Stimulated activated memory B cell treated with anti-CD40 and anti-IgM and Interleukin-4, amounts not matched to agents 10 μg/mL and 1 μg/mL and 100 μg/mL, for 72 hours (primary cell): ENCODE results near the gene NUCB1.

Experiments
- ATAC-seq: fragments of 150-1000 bp; cut with Tn5 transposase; 2 replicates; pipeline ENCODE4 v1.10.0; 2021
- H3K27ac Mint-ChIP-seq: one replicate; pipeline ENCODE4 v1.8.0; 2022; ENCODE audit warnings: mild to moderate bottlenecking, mixed read lengths
- H3K27me3 Mint-ChIP-seq: one replicate; pipeline ENCODE4 v1.8.0; 2022; ENCODE audit warnings: mixed read lengths
- H3K36me3 Mint-ChIP-seq: one replicate; pipeline ENCODE4 v1.8.0; 2022; ENCODE audit warnings: mixed read lengths
- H3K4me1 Mint-ChIP-seq: one replicate; pipeline ENCODE4 v1.8.0; 2022; ENCODE audit warnings: mixed read lengths
- H3K4me3 Mint-ChIP-seq: one replicate; pipeline ENCODE4 v1.8.0; 2022; ENCODE audit warnings: mild to moderate bottlenecking, moderate library complexity, mixed read lengths
- H3K9me3 Mint-ChIP-seq: one replicate; pipeline ENCODE4 v1.8.0; 2022; ENCODE audit warnings: mixed read lengths

Gene NUCB1

DNA sequence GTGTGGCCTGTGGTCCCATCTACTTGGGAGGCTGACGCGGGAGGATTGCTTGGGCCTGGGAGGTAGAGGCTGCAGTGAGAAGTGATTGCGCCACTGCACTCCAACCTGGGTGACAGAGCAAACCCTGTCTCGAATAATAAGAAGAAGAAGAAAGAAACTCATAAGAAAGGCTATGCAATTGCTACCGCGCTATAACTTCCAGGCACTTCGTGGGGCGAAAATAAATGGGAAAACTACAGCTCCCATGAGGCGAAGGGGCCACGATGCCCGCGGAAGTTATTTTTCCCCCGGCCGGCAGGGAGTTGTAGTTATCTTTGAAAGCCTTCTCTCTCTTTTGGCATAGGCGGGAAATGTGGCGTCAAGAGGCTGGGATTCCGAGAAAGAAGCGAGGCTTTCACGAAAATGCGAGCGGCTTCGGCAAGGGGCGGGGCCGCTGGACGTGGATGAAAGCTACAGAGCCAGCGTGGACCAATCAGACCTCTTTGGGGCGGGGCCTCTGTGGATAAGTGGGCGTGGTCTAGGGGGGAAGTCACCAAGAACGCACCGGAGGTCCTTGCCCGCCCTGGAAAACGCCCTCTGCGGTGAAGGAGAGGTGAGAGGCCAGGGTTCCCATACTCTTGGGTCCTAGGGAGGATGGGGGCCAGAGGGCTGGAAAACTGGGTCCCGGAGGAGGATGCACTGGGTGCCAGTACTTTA is at the start of gene NUCB1:
Gene NUCB1 (plus strand): TSS at position 532 of the 696 bp plus-strand sequence. CDS start 485 bp downstream, outside the sequence.
- Mint-ChIP-seq H3K27me3 (peaks cover 28% of the 10 kb centered on the region), H3K9me3 (no peaks in the 10 kb centered on the region), H3K36me3 (peaks cover 21% of the 10 kb centered on the region), H3K27ac (peak within 1 kb of the TSS; percentile 92), H3K4me3 (peak within 1 kb of the TSS; percentile 97), H3K4me1 (peaks cover 47% of the 10 kb centered on the region)
- peak; percentile 99 for ATAC-seq

- Mint-ChIP-seq H3K27me3 (no peaks in the 10 kb centered on the region), H3K4me3 (no peak overlapping the region), H3K4me1 (no peaks in the 10 kb centered on the region), H3K27ac (no peak overlapping the region), H3K36me3 (no peaks in the 10 kb centered on the region), H3K9me3 (no peaks in the 10 kb centered on the region)
- no peak for ATAC-seq
Observed at GRCh38 chr19:48852292-48852691, 47.8 kb upstream of the NUCB1 start.

GRCh38 chr19:48853483-48853882 is 46.6 kb upstream of the NUCB1 start:
- H3K27ac Mint-ChIP-seq: no peak overlapping the region
- H3K27me3 Mint-ChIP-seq: no peaks in the 10 kb centered on the region
- no peaks in the 10 kb centered on the region for H3K9me3 Mint-ChIP-seq
- no peaks in the 10 kb centered on the region for H3K36me3 Mint-ChIP-seq
- no peak for ATAC-seq
- H3K4me1 Mint-ChIP-seq: peaks cover 1% of the 10 kb centered on the region
- no peak overlapping the region for H3K4me3 Mint-ChIP-seq

DNA sequence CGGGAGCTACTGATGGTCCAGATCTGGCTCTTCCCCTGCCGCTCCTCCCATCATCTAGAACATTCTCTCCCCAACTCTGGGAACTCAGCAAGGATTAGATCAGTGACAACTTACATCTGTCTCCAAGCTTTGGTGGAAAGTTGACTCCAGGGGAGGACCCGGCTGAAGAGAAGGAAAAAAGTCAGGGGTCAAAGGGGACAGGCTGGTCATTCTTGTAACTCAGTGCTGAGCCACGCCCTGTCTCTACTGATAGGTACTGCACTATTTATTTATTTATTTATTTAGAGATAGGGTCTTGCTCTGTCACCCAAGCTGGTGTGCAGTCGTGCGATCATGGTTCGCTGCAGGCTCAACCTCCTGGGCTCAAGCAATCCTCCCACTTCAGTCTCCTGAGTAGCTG is 46.0 kb upstream of the NUCB1 start:
- H3K4me3 Mint-ChIP-seq: no peak overlapping the region
- H3K9me3 Mint-ChIP-seq: no peaks in the 10 kb centered on the region
- ATAC-seq: no peak
- H3K27me3 Mint-ChIP-seq: no peaks in the 10 kb centered on the region
- no peaks in the 10 kb centered on the region for H3K36me3 Mint-ChIP-seq
- no peak overlapping the region for H3K27ac Mint-ChIP-seq
- peaks cover 7% of the 10 kb centered on the region for H3K4me1 Mint-ChIP-seq

- H3K4me3 Mint-ChIP-seq: no peak overlapping the region
- peaks cover 11% of the 10 kb centered on the region for H3K4me1 Mint-ChIP-seq
Observed at GRCh38 chr19:48856921-48857320, 43.2 kb upstream of the NUCB1 start.

DNA sequence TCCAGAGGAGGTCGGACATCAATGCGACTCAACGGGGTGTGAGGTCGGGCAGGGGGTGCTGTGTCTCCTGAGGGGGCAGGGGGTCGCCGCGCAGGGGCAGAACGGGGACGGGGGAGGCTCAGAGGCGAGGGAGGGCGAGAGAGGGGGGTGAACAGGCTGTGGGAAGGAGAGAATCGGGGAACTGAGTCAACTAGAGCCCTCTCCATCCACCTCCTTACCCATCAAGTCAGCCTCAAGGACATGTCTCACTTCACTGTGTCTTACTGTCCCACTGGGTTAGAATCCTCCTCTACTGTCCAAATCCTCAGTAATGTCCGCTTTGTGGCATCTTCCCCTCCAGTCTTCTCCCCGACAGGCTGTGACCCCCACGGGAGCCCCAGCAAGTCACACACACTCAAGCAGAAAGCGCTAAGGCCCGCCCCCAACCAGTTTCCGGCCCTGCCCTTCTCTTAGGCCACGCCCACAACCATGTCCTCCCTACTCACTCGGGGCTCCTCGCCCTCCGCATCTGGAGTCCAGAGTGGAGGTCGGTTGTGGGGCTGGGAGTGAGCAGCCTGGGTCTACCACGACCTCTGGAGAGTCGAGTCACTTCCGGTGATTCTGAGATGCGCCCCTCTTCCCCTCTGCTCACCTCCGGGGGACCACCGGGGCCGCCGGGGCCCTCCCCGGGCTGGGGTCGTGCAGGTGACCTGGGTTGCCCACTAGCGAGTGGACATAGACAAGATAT is 41.0 kb upstream of the NUCB1 start:
- Mint-ChIP-seq H3K9me3 (no peaks in the 10 kb centered on the region), H3K4me1 (peaks cover 11% of the 10 kb centered on the region), H3K27ac (peak overlapping the region; percentile 75), H3K4me3 (peak overlapping the region; percentile 84), H3K36me3 (no peaks in the 10 kb centered on the region), H3K27me3 (no peaks in the 10 kb centered on the region)
- peak; percentile 86 for ATAC-seq

More at GRCh38 chr19:48856921-48857320, 43.2 kb upstream of the NUCB1 start:
- no peaks in the 10 kb centered on the region for H3K27me3 Mint-ChIP-seq
- no peak for ATAC-seq
- no peaks in the 10 kb centered on the region for H3K36me3 Mint-ChIP-seq
- no peaks in the 10 kb centered on the region for H3K9me3 Mint-ChIP-seq
- H3K27ac Mint-ChIP-seq: no peak overlapping the region

- peak overlapping the region; percentile 84 for H3K4me3 Mint-ChIP-seq
- H3K4me1 Mint-ChIP-seq: peaks cover 11% of the 10 kb centered on the region
- no peaks in the 10 kb centered on the region for H3K27me3 Mint-ChIP-seq
- no peaks in the 10 kb centered on the region for H3K9me3 Mint-ChIP-seq
- peak overlapping the region; percentile 75 for H3K27ac Mint-ChIP-seq
- peak; percentile 56 for ATAC-seq
- H3K36me3 Mint-ChIP-seq: no peaks in the 10 kb centered on the region
Observed at GRCh38 chr19:48859711-48860572, 40.2 kb upstream of the NUCB1 start.

- H3K27ac Mint-ChIP-seq: no peak overlapping the region
- peaks cover 13% of the 10 kb centered on the region for H3K4me1 Mint-ChIP-seq
- no peaks in the 10 kb centered on the region for H3K9me3 Mint-ChIP-seq
- no peak for ATAC-seq
- H3K4me3 Mint-ChIP-seq: no peak overlapping the region
- peaks cover 11% of the 10 kb centered on the region for H3K27me3 Mint-ChIP-seq
- no peaks in the 10 kb centered on the region for H3K36me3 Mint-ChIP-seq
Observed at GRCh38 chr19:48861313-48861712, 38.8 kb upstream of the NUCB1 start.

GRCh38 chr19:48862827-48863226 is 37.3 kb upstream of the NUCB1 start:
- Mint-ChIP-seq H3K4me1 (peaks cover 20% of the 10 kb centered on the region), H3K36me3 (no peaks in the 10 kb centered on the region), H3K27me3 (peaks cover 26% of the 10 kb centered on the region), H3K4me3 (no peak overlapping the region), H3K27ac (no peak overlapping the region), H3K9me3 (no peaks in the 10 kb centered on the region)
- ATAC-seq: no peak

DNA sequence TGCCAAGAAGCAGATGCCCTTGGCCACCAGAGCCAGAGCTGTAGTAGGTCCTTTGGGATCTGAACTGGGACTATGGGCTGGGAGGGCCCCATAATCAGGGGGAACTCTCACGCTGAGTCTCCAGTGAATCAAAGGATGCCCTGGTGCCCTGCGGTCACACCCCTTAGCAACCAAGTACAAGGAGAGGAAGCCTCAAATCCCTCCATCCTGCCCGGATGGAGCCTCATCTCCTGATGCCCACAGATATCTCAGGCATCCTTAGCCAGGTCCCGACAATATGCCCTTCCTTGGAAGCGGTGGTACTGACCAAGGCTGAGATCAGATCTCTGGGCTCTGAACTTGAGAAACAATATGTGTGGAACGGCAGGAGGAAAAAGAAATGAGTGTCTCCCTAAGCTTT is 33.4 kb upstream of the NUCB1 start:
- peaks cover 20% of the 10 kb centered on the region for H3K4me1 Mint-ChIP-seq
- no peaks in the 10 kb centered on the region for H3K36me3 Mint-ChIP-seq
- H3K27me3 Mint-ChIP-seq: peaks cover 34% of the 10 kb centered on the region
- H3K27ac Mint-ChIP-seq: no peak overlapping the region
- no peaks in the 10 kb centered on the region for H3K9me3 Mint-ChIP-seq
- no peak for ATAC-seq
- H3K4me3 Mint-ChIP-seq: no peak overlapping the region

- peaks cover 20% of the 10 kb centered on the region for H3K4me1 Mint-ChIP-seq
- no peak for ATAC-seq
- peaks cover 1% of the 10 kb centered on the region for H3K36me3 Mint-ChIP-seq
- no peak overlapping the region for H3K4me3 Mint-ChIP-seq
- H3K27me3 Mint-ChIP-seq: peaks cover 34% of the 10 kb centered on the region
- no peak overlapping the region for H3K27ac Mint-ChIP-seq
- H3K9me3 Mint-ChIP-seq: no peaks in the 10 kb centered on the region
Observed at GRCh38 chr19:48867123-48867745, 32.9 kb upstream of the NUCB1 start.

DNA sequence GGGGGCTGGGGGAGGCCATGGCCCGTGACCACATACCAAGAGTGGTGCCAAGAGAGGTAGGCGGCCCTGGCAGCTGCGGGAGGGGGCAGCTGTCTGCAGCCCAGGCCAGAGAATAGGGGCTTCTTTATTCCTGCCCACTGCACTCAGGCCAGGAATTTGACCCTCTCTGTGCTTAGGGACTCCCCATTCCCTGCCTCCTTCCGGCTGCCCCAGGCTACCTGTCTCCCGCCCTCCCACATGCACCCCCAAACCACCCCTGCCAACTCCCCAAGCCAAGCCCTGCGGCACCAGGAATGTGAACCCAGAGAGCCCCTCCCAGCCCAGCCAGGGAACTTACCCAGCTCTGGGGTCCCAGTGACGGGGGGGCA is 32.4 kb upstream of the NUCB1 start:
- peak overlapping the region; percentile 7 for H3K27ac Mint-ChIP-seq
- H3K4me1 Mint-ChIP-seq: peaks cover 20% of the 10 kb centered on the region
- ATAC-seq: no peak
- H3K9me3 Mint-ChIP-seq: no peaks in the 10 kb centered on the region
- H3K36me3 Mint-ChIP-seq: peaks cover 6% of the 10 kb centered on the region
- H3K4me3 Mint-ChIP-seq: no peak overlapping the region
- peaks cover 34% of the 10 kb centered on the region for H3K27me3 Mint-ChIP-seq

DNA sequence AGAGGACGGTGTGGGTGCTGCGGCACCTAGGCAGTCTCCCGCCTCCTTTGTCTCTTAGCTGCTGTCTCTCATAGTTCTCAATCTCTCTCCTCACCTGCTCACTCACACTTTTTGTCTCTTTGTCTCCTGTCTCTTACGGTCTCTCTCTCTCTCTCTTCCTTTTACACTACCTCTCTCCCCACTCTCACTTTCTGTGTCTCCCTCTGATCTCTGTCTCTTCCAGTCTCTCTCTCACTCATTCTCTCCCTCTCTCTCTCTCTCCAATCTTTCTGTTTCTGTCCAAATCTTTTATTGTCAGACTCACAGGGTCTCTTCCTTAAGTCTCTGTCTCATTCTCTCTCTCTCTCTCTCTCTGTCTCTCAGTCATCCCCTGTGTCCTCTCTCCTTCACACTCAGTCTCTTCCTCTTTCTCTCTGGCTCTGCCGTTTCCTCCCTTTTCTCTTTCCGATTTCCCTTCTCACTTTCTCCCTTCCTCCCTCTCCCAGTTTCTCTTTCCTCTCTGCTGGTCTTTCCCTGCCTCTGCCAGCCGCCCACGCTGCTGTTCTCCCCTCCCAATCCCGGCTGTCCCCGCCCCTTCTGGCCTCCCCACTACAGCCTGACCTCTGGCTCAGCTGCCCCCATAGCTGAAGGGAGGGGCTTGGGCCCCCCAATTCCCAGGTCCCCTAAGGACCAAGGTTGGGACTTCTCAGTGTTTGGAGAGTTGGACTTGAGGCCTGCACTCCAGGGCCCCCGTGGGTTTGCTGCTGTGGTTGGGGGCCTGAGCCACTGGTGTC is 31.8 kb upstream of the NUCB1 start, which contains the start of gene PLEKHA4:
Gene PLEKHA4 (minus strand): TSS at position 504 of the 773 bp plus-strand sequence. CDS start 997 bp downstream, outside the sequence.
- Mint-ChIP-seq H3K4me1 (peaks cover 22% of the 10 kb centered on the region), H3K36me3 (peaks cover 10% of the 10 kb centered on the region), H3K9me3 (no peaks in the 10 kb centered on the region), H3K4me3 (no peak within 1 kb of the TSS), H3K27me3 (peaks cover 34% of the 10 kb centered on the region), H3K27ac (peak within 1 kb of the TSS; percentile 7)
- ATAC-seq: no peak

DNA sequence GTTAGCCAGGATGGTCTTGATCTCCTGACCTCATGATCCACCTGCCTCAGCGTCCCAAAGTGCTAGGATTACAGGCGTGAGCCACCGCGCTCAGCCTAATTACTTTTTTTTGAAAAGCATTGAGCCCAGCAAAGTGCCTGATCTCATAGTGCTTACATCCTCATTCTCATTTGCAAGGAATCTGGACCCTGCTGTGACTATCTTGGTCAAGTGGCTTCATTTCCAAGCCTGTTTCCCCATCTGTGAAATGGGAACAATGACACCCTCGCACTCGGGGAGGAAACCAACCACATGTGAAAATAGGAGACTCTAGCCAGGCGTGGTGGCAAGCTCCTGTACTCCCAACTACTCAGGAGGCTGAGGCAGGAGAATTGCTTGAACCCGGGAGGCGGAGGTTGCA is 30.1 kb upstream of the NUCB1 start:
- Mint-ChIP-seq H3K27me3 (peaks cover 33% of the 10 kb centered on the region), H3K4me3 (no peak overlapping the region), H3K9me3 (no peaks in the 10 kb centered on the region), H3K4me1 (peaks cover 36% of the 10 kb centered on the region), H3K27ac (no peak overlapping the region), H3K36me3 (peaks cover 28% of the 10 kb centered on the region)
- no peak for ATAC-seq
